ENCODE data around the gene QARS1.

DNA sequence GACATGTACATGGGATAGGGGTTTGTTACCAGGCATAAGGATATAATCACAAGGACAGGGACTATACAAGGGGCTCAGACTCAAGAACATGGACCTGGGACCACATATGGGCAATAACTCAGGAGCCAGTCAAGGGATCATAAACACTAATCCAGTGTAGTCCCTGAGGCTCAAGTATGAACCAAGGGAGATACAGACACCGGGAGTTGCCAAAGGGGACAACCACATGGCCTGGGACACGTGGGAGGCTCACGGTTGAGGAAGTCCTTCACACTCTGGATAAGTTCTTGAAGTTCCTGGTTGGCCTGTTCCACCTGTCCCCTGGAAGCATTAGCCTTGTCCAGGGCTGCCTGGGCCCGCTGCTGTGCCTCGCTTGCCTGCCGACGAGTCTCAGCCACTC lies 17.9 kb upstream of the QARS1 start:
- TF ChIP-seq, protein P1, sequence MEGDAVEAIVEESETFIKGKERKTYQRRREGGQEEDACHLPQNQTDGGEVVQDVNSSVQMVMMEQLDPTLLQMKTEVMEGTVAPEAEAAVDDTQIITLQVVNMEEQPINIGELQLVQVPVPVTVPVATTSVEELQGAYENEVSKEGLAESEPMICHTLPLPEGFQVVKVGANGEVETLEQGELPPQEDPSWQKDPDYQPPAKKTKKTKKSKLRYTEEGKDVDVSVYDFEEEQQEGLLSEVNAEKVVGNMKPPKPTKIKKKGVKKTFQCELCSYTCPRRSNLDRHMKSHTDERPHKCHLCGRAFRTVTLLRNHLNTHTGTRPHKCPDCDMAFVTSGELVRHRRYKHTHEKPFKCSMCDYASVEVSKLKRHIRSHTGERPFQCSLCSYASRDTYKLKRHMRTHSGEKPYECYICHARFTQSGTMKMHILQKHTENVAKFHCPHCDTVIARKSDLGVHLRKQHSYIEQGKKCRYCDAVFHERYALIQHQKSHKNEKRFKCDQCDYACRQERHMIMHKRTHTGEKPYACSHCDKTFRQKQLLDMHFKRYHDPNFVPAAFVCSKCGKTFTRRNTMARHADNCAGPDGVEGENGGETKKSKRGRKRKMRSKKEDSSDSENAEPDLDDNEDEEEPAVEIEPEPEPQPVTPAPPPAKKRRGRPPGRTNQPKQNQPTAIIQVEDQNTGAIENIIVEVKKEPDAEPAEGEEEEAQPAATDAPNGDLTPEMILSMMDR (IDR thresholded peaks at IDR 0.05) = no peak
- no peak for TF ChIP-seq EZH2 (IDR thresholded peaks at IDR 0.05; ENCODE audit: borderline replicate concordance, insufficient read depth, low read depth, low read length, poor library complexity, severe bottlenecking)

Data from B cell (primary cell).